Measurements from ENCODE around the gene KIF26B.

GRCh38 chr1:245580651-245581050 lies 425.9 kb downstream of the KIF26B start:
- TF ChIP-seq EZH2 (IDR thresholded peaks at IDR 0.05; ENCODE audit: borderline replicate concordance, low read depth, low read length, severe bottlenecking) (no peak), CTCF (IDR thresholded peaks at IDR 0.05; ENCODE audit: borderline replicate concordance, extremely low read depth, low read length, poor library complexity, severe bottlenecking) (no peak)

All from DND-41 (cell line).